Neuron (in vitro differentiated cells): ENCODE measurements around the gene ZNF527.
"Not testable (repeated sequence)": the region's sequence is repeated elsewhere in the genome, so short reads cannot be mapped to it uniquely, and the experiment has no call there.

Experiments
- H2AFZ ChIP-seq: one replicate; pipeline ENCODE4 v1.6.1; 2013; ENCODE audit warnings: low read depth, mild to moderate bottlenecking, inconsistent platforms, low read length, moderate library complexity
- H3K27me3 ChIP-seq: one replicate; pipeline ENCODE4 v1.6.1; 2013; ENCODE audit warnings: low read length; ENCODE audit not compliant: insufficient read depth
- H3K36me3 ChIP-seq: one replicate; pipeline ENCODE4 v1.6.1; 2013; ENCODE audit warnings: low read length; ENCODE audit not compliant: insufficient read depth
- H3K4me1 ChIP-seq: one replicate; pipeline ENCODE4 v1.6.1; 2013; ENCODE audit warnings: low read length; ENCODE audit not compliant: insufficient read depth
- H3K4me3 ChIP-seq: 2 replicates; pipeline ENCODE4 v1.5.1; 2013; ENCODE audit warnings: mild to moderate bottlenecking, low read length, moderate library complexity
- H3K9me3 ChIP-seq: one replicate; pipeline ENCODE4 v1.6.1; 2013; ENCODE audit warnings: low read length

ZNF527 gene

DNA sequence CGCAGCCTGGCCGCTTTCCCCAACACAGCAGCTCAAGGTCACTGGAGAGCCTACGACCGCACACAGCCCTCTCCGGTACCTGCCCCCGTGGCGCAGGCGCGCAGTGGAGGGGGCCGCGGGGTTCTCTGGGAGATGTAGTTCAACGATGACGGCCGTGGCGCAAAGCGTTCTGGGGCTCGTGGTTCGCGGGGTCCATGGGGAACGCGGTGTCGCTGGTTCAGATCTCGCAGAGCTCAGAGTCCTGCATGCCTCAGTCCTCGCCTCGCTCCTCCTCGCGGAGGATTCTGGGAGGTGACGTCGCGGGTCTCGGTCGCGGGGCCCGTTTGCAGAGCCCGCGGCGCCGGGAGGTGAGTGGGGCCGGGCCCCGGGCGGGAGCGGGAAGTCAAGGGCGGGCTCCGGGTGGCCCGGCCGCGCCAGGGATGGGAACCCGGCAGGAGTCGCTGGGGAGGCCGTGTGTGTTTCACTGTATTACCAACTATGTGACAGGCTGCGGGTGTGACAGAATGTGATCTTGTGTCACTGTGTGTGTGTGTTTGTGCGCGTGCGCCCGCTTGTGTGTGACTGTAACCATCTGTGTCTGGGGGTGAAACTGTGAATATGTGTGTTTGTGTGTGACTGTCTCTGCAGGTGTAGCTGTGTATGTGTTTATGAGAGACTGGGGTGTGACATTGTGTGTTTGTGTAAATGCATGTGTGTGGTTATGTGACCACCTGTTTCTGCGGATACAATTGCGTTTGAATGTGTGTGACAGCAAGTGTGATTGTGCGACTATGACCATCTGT lies at the start of gene ZNF527:
TSS of gene ZNF527 (plus strand) at position 220 of the 782 bp plus-strand sequence. CDS start 3,100 bp downstream, outside the sequence.
- Histone ChIP-seq H3K9me3 (peaks cover 29% of the 10 kb centered on the region), H2AFZ (peak within 1 kb of the TSS; percentile 71), H3K4me1 (no peaks in the 10 kb centered on the region), H3K36me3 (peaks cover 18% of the 10 kb centered on the region), H3K27me3 (no peaks in the 10 kb centered on the region), H3K4me3 (peak within 1 kb of the TSS; percentile 67)

GRCh38 chr19:37329686-37330085 lies 41.2 kb upstream of the ZNF527 start:
- no peak overlapping the region for H2AFZ ChIP-seq
- peaks cover 41% of the 10 kb centered on the region for H3K9me3 ChIP-seq
- H3K4me3 ChIP-seq, result no peak overlapping the region
- no peaks in the 10 kb centered on the region for H3K4me1 ChIP-seq
- H3K27me3 ChIP-seq, result no peaks in the 10 kb centered on the region
- H3K36me3 ChIP-seq, result peaks cover 60% of the 10 kb centered on the region

GRCh38 chr19:37332839-37333238 lies 38.1 kb upstream of the ZNF527 start:
- no peak overlapping the region for H3K4me3 ChIP-seq
- no peak overlapping the region for H2AFZ ChIP-seq
- peaks cover 7% of the 10 kb centered on the region for H3K4me1 ChIP-seq
- H3K36me3 ChIP-seq, result peaks cover 41% of the 10 kb centered on the region
- H3K27me3 ChIP-seq, result no peaks in the 10 kb centered on the region
- peaks cover 38% of the 10 kb centered on the region for H3K9me3 ChIP-seq

DNA sequence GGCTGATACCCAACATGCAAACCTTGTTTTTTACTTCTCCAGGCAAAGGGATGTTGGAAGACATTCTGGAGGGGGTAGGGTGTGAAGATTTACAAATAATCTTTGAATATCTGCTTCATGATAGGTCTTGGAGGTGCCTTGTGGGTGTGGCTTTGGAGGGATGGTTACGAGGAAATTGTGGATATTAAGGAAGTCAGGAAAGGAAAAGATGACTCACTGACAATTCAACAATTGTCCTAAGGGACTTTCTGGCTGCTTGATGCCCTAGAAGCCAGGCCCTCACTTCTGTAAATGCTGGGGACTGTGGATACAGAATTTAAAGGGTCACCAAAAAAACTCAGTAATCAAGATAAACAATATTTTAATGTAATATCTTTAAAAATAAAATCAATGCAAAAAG lies 37.4 kb upstream of the ZNF527 start:
- Histone ChIP-seq H3K4me1 (peaks cover 7% of the 10 kb centered on the region), H3K9me3 (peaks cover 34% of the 10 kb centered on the region), H3K4me3 (no peak overlapping the region), H3K27me3 (no peaks in the 10 kb centered on the region), H2AFZ (no peak overlapping the region), H3K36me3 (peaks cover 37% of the 10 kb centered on the region)

GRCh38 chr19:37334179-37335071 lies 36.5 kb upstream of the ZNF527 start:
- Histone ChIP-seq H3K4me3 (peak overlapping the region; percentile 87), H3K27me3 (no peaks in the 10 kb centered on the region), H3K36me3 (peaks cover 28% of the 10 kb centered on the region), H3K9me3 (peaks cover 27% of the 10 kb centered on the region), H3K4me1 (peaks cover 7% of the 10 kb centered on the region), H2AFZ (no peak overlapping the region)

DNA sequence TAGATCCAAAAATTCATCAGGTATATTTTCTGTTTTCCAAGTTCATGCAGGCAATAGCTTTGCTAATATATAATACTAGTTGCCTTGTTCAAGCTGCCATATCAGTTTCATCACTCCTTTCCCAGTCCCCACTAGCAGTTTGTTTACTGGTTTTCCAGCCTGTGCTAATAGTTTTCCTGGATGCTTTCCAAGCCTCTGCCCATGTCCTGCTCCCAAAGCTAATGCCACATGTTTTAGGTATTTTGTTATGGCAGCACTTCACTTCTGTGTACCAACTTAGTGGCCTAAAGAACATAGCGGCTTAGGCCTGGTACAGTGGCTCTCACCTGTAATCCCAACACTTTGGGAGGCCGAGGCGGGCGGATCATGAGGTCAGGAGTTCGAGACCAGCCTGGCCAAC lies 28.1 kb upstream of the ZNF527 start:
- Histone ChIP-seq H3K9me3 (peaks cover 40% of the 10 kb centered on the region), H2AFZ (no peak overlapping the region), H3K4me3 (no peak overlapping the region), H3K36me3 (peaks cover 58% of the 10 kb centered on the region), H3K4me1 (no peaks in the 10 kb centered on the region), H3K27me3 (no peaks in the 10 kb centered on the region)

DNA sequence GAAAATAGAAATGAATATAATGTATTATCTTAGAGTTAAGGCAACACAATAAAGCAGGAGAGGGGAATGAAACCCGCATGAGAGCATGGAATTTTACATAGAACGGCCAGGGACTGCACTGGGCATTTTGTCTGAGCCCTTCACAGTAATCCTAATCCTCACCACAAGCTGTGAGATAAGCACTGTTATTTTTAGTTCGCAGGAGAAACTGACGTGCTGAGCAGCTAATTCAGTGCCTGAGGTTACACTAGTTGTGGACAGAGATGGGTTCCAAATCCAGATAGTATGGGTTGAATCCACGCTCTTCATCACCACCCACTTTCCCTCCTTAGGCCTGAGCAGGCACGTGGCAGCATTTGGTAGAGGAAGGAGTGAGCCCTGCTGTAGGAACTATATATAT lies 24.8 kb upstream of the ZNF527 start:
- H3K36me3 ChIP-seq, result peaks cover 76% of the 10 kb centered on the region
- H3K9me3 ChIP-seq, result peaks cover 36% of the 10 kb centered on the region

GRCh38 chr19:37348060-37348459 lies 22.8 kb upstream of the ZNF527 start:
- peaks cover 40% of the 10 kb centered on the region for H3K9me3 ChIP-seq
- peaks cover 83% of the 10 kb centered on the region for H3K36me3 ChIP-seq
- H3K27me3 ChIP-seq, result no peaks in the 10 kb centered on the region
- H3K4me3 ChIP-seq, result no peak overlapping the region
- H3K4me1 ChIP-seq, result no peaks in the 10 kb centered on the region
- no peak overlapping the region for H2AFZ ChIP-seq

More for the DNA sequence above, 24.8 kb upstream of the ZNF527 start:
- Histone ChIP-seq H2AFZ (no peak overlapping the region), H3K4me1 (no peaks in the 10 kb centered on the region), H3K4me3 (no peak overlapping the region), H3K27me3 (no peaks in the 10 kb centered on the region)

GRCh38 chr19:37353968-37354367 lies 16.9 kb upstream of the ZNF527 start:
- Histone ChIP-seq H3K4me1 (no peaks in the 10 kb centered on the region), H3K36me3 (peaks cover 64% of the 10 kb centered on the region), H3K27me3 (no peaks in the 10 kb centered on the region), H3K4me3 (no peak overlapping the region), H2AFZ (no peak overlapping the region), H3K9me3 (peaks cover 37% of the 10 kb centered on the region)

GRCh38 chr19:37355901-37356300 lies 15.0 kb upstream of the ZNF527 start:
- no peaks in the 10 kb centered on the region for H3K4me1 ChIP-seq
- H2AFZ ChIP-seq, result no peak overlapping the region
- H3K4me3 ChIP-seq, result no peak overlapping the region
- H3K36me3 ChIP-seq, result peaks cover 68% of the 10 kb centered on the region
- H3K27me3 ChIP-seq, result no peaks in the 10 kb centered on the region
- H3K9me3 ChIP-seq, result peaks cover 35% of the 10 kb centered on the region

GRCh38 chr19:37361994-37362393 lies 8.9 kb upstream of the ZNF527 start:
- Histone ChIP-seq H3K27me3 (no peaks in the 10 kb centered on the region), H3K4me3 (no peak overlapping the region), H3K9me3 (peaks cover 45% of the 10 kb centered on the region), H3K36me3 (peaks cover 64% of the 10 kb centered on the region), H2AFZ (no peak overlapping the region), H3K4me1 (no peaks in the 10 kb centered on the region)

GRCh38 chr19:37362733-37363132 lies 8.2 kb upstream of the ZNF527 start:
- H2AFZ ChIP-seq, result no peak overlapping the region
- H3K27me3 ChIP-seq, result no peaks in the 10 kb centered on the region
- peaks cover 40% of the 10 kb centered on the region for H3K9me3 ChIP-seq
- H3K4me1 ChIP-seq, result no peaks in the 10 kb centered on the region
- no peak overlapping the region for H3K4me3 ChIP-seq
- peaks cover 58% of the 10 kb centered on the region for H3K36me3 ChIP-seq

GRCh38 chr19:37370386-37370879 lies 466 bp upstream of the ZNF527 start:
- Histone ChIP-seq H2AFZ (peak overlapping the region; percentile 55), H3K4me3 (peak overlapping the region; percentile 67), H3K9me3 (peaks cover 23% of the 10 kb centered on the region), H3K36me3 (peaks cover 11% of the 10 kb centered on the region)
- not testable (repeated sequence) for H3K27me3 ChIP-seq, H3K4me1 ChIP-seq
